Adrenal gland (tissue), 12 donors: ENCODE measurements around the gene DCX. TPM values are rescaled to one million over a fixed set of nuclear protein-coding genes. Genes with fewer than 3 reads are reported as not detected.

ENCODE experiments used
- DNase-seq, 7 donors: peaks; one replicate each; pipeline ENCODE4 v3.0.0-alpha.2; 2019 to 2020
- H3K27ac ChIP-seq, 5 donors: fragments of 200-600 bp; sonication (generic) in 4 of 5; 1 replicate in 3 of 5; 2 replicates in 2 of 5; pipeline versions ENCODE4 v1.5.1 to v1.8.0; 2016 to 2020; ENCODE audit warnings: mild to moderate bottlenecking in 1 of 5
- H3K27me3 ChIP-seq: fragments of 200-600 bp; 2 replicates; pipeline ENCODE4 v1.8.0; 2021
- H3K36me3 ChIP-seq, 2 donors: fragments of 200-600 bp; replicated peaks in 1 of 2; 1 replicate in 1 of 2; 2 replicates in 1 of 2; pipeline versions ENCODE4 v1.5.1 to v1.8.0; 2018 to 2022
- H3K4me1 ChIP-seq, 2 donors: fragments of 200-600 bp; replicated peaks in 1 of 2; 1 replicate in 1 of 2; 2 replicates in 1 of 2; pipeline versions ENCODE4 v1.5.1 to v1.8.0; 2018 to 2021
- H3K4me3 ChIP-seq, 4 donors: fragments of 200-600 bp; sonication (generic) in 3 of 4; one replicate each; pipeline ENCODE4 v1.5.1; 2016 to 2018
- H3K9me3 ChIP-seq, 3 donors: fragments of 200-600 bp; sonication (generic) in 1 of 3; replicated peaks in 1 of 3; 1 replicate in 2 of 3; 2 replicates in 1 of 3; pipeline versions ENCODE4 v1.5.1 to v1.8.0; 2016 to 2021
- POLR2A ChIP-seq, 2 donors: fragments of 450-650 bp; IDR thresholded peaks; one replicate each; pipeline ENCODE4 v1.6.1; 2017; ENCODE audit warnings: antibody characterized with exemption in 2 of 2, mild to moderate bottlenecking in 2 of 2, moderate library complexity in 1 of 2
- WGBS, 4 donors: extraction: QIAGEN DNeasy Blood & Tissue Kit in 2 of 4; methylation state at CpG; one replicate each; pipeline versions ENCODE4 v1.1.5 to v1.1.7; 2013 to 2017; 5-methylcytosine and 5-hydroxymethylcytosine counted together
- intact Hi-C, 2 donors: fragments of 100-400 bp; cut with DNase I; formaldehyde crosslinking; loops; one replicate each; pipeline versions ENCODE4 v1.14.1 to v1.15.0; 2022 to 2023
- polyA plus RNA-seq, 3 donors: library from polyadenylated mRNA; stranded (reverse); fragments of 200-250 nt in 2 of 3; fragments of 350-450 nt in 1 of 3; fragmentation: Illumina TruSeq in 1 of 3; extraction: RNeasy Lipid Tissue Mini Kit (QIAGEN cat#74804) in 1 of 3; gene quantifications; one replicate each; pipeline ENCODE4 v1.2.3, GENCODE V29; 2013 to 2014
- total RNA-seq, 9 donors: library from RNA; depleted of rRNA in 4 of 9; stranded (reverse); fragments of >200 nt in 4 of 9; fragments of 120-200 nt in 1 of 9; fragmentation: NEBNext Ultra II Directional in 1 of 9; extraction: Animal tissue kit (Norgen Biotek cat#: 25700) in 1 of 9; gene quantifications; one replicate each; pipeline versions ENCODE4 v1.1.0 to v1.2.4, GENCODE V29; 2013 to 2023
- TF ChIP-seq, protein P1 (sequence below), 6 experiments: fragments of 450-650 bp in 4 of 6; fragments of 200-600 bp in 2 of 6; sonication (generic) in 1 of 6; IDR thresholded peaks; 1 replicate in 5 of 6; 2 replicates in 1 of 6; pipeline versions ENCODE4 v1.5.1 to v1.8.0; 2016 to 2021; ENCODE audit warnings: antibody characterized with exemption in 6 of 6, mild to moderate bottlenecking in 2 of 6, moderate library complexity in 1 of 6
- donor health status: healthy with polysubstance abuse.
- donor health status: Bipolar disorder and iron deficiency.
- donor health status: DM: yes; HTN: yes; CAD: no.
- donor health status: DM: no; HTN: no; CAD: no.
- donor health status: DM: no; HTN: no; CAD: no.
- donor health status: DM: yes; HTN: yes; CAD: no.

Gene DCX
- total and polyA plus RNA-seq, 12 donors = 0.04 to 2.9 (median 0.24) TPM; not detected in 5

- H3K36me3 ChIP-seq = no peaks in the 10 kb centered on the region
- TF ChIP-seq, protein P1, sequence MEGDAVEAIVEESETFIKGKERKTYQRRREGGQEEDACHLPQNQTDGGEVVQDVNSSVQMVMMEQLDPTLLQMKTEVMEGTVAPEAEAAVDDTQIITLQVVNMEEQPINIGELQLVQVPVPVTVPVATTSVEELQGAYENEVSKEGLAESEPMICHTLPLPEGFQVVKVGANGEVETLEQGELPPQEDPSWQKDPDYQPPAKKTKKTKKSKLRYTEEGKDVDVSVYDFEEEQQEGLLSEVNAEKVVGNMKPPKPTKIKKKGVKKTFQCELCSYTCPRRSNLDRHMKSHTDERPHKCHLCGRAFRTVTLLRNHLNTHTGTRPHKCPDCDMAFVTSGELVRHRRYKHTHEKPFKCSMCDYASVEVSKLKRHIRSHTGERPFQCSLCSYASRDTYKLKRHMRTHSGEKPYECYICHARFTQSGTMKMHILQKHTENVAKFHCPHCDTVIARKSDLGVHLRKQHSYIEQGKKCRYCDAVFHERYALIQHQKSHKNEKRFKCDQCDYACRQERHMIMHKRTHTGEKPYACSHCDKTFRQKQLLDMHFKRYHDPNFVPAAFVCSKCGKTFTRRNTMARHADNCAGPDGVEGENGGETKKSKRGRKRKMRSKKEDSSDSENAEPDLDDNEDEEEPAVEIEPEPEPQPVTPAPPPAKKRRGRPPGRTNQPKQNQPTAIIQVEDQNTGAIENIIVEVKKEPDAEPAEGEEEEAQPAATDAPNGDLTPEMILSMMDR (IDR thresholded peaks at IDR 0.05) = no peak
- no peak for TF ChIP-seq POLR2A (IDR thresholded peaks at IDR 0.05)
- peaks cover 16% of the 10 kb centered on the region for H3K27me3 ChIP-seq
- intact Hi-C loops = no loop called here
- DNase-seq = no peak
- H3K4me3 ChIP-seq = no peak overlapping the region
- no peaks in the 10 kb centered on the region for H3K4me1 ChIP-seq
- H3K9me3 ChIP-seq = no peaks in the 10 kb centered on the region
- no peak overlapping the region for H3K27ac ChIP-seq
These were observed 72.8 kb downstream of the DCX start for GRCh38 chrX:111339212-111339611.

GRCh38 chrX:111338095-111338698 lies 73.8 kb downstream of the DCX start:
- no peaks in the 10 kb centered on the region for H3K4me1 ChIP-seq
- TF ChIP-seq, protein P1 (IDR thresholded peaks at IDR 0.05) = no peak
- no peak for TF ChIP-seq POLR2A (IDR thresholded peaks at IDR 0.05)
- H3K27ac ChIP-seq = no peak overlapping the region
- no peaks in the 10 kb centered on the region for H3K36me3 ChIP-seq
- intact Hi-C loops = no loop called here
- H3K27me3 ChIP-seq = peaks cover 16% of the 10 kb centered on the region
- DNase-seq = no peak
- WGBS, 4 donors = 54 to 63% (median 58%) methylated on average over 4 of the region's 4 CpGs
- no peak overlapping the region for H3K4me3 ChIP-seq
- no peaks in the 10 kb centered on the region for H3K9me3 ChIP-seq

DNA sequence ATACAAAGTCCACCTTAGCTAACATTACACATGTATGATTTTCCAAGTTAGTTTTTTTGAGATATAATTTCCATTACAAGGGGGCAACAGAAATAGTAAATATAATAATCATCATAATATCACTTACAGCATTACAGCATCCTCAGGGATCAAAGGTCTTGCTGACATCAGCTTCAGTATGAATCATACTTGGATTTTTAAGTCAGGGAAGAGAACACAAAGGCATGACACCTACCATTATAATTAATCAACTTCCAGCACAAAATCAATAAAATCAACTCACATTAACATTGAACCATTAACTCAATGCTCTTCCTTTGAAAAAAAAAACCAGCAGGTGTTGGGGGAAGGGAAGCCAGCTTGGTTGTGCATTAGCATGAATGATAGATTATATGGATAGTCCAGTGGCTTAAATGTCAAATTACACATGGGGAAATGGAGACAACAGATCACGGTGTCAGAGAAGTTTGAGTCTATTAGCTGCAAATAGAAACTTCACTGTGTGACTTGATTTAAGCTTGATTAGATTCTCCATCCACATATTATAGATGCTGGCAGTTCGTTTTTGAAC lies 74.8 kb downstream of the DCX start:
- no peak for DNase-seq
- TF ChIP-seq POLR2A (IDR thresholded peaks at IDR 0.05) = no peak
- TF ChIP-seq, protein P1 (IDR thresholded peaks at IDR 0.05) = no peak
- H3K4me3 ChIP-seq = no peak overlapping the region
- peaks cover 20% of the 10 kb centered on the region for H3K27me3 ChIP-seq
- H3K36me3 ChIP-seq = no peaks in the 10 kb centered on the region
- intact Hi-C loops = no loop called here
- H3K27ac ChIP-seq = no peak overlapping the region
- H3K4me1 ChIP-seq = no peaks in the 10 kb centered on the region
- 47 to 86% (median 55%) methylated on average over 2 of the region's 2 CpGs for WGBS, 4 donors
- H3K9me3 ChIP-seq = no peaks in the 10 kb centered on the region

GRCh38 chrX:111336141-111336540 lies 75.9 kb downstream of the DCX start:
- no peak for TF ChIP-seq POLR2A (IDR thresholded peaks at IDR 0.05)
- TF ChIP-seq, protein P1 (IDR thresholded peaks at IDR 0.05) = no peak
- Histone ChIP-seq H3K36me3 (no peaks in the 10 kb centered on the region), H3K27ac (no peak overlapping the region), H3K9me3 (no peaks in the 10 kb centered on the region), H3K4me3 (no peak overlapping the region), H3K4me1 (no peaks in the 10 kb centered on the region), H3K27me3 (peaks cover 18% of the 10 kb centered on the region)
- 58 to 64% (median 64%) methylated on average over 1 of the region's 1 CpG; no CpG with 5 or more reads in 1 of the 4 donors for WGBS, 4 donors
- intact Hi-C loops = no loop called here
- no peak for DNase-seq
